HG03571 (cell line): ENCODE measurements around the gene MAN1C1.

Source experiments
- ATAC-seq: cut with Tn5 transposase; IDR thresholded peaks from one replicate; pipeline ENCODE4 v1.9.1; 2021; ENCODE audit not compliant: unreplicated experiment

MAN1C1 gene

GRCh38 chr1:25809929-25810328 lies 193.3 kb downstream of the MAN1C1 start:
- ATAC-seq = no peak

GRCh38 chr1:25810341-25811299 lies 194.0 kb downstream of the MAN1C1 start:
- no peak for ATAC-seq

- ATAC-seq = no peak
Observed at GRCh38 chr1:25811384-25812082, 194.9 kb downstream of the MAN1C1 start.

GRCh38 chr1:25813071-25813733 lies 196.6 kb downstream of the MAN1C1 start:
- ATAC-seq = no peak

- ATAC-seq = no peak
Observed at GRCh38 chr1:25813734-25814471, 197.3 kb downstream of the MAN1C1 start.

- no peak for ATAC-seq
Observed at GRCh38 chr1:25814549-25815087, 198.0 kb downstream of the MAN1C1 start.

- no peak for ATAC-seq
Observed at GRCh38 chr1:25815208-25816111, 198.9 kb downstream of the MAN1C1 start.

GRCh38 chr1:25816112-25816718 lies 199.6 kb downstream of the MAN1C1 start:
- ATAC-seq = no peak

GRCh38 chr1:25817840-25818501 lies 201.4 kb downstream of the MAN1C1 start:
- ATAC-seq = no peak

GRCh38 chr1:25818569-25818968 lies 202.0 kb downstream of the MAN1C1 start:
- no peak for ATAC-seq

GRCh38 chr1:25819491-25820246 lies 203.1 kb downstream of the MAN1C1 start, which contains the start of gene MTFR1L:
Gene MTFR1L (plus strand): TSS chr1:25819954. CDS start chr1:25823105, 3,151 bp downstream.
- peak; percentile 77 for ATAC-seq

- ATAC-seq = peak; percentile 34
Observed at GRCh38 chr1:25820247-25821111, 203.9 kb downstream of the MAN1C1 start.

GRCh38 chr1:25821112-25821476 lies 204.5 kb downstream of the MAN1C1 start:
- ATAC-seq = no peak

GRCh38 chr1:25821630-25822091 lies 205.1 kb downstream of the MAN1C1 start:
- ATAC-seq = no peak

- no peak for ATAC-seq
Observed at GRCh38 chr1:25825605-25826004, 209.0 kb downstream of the MAN1C1 start.

GRCh38 chr1:25826571-25826970 lies 210.0 kb downstream of the MAN1C1 start:
- no peak for ATAC-seq

- ATAC-seq = no peak
Observed at GRCh38 chr1:25828491-25828890, 211.9 kb downstream of the MAN1C1 start.
